ENCODE measurements around the gene ATP5F1B. TPM values are rescaled to one million over a fixed set of nuclear protein-coding genes. Genes with fewer than 3 reads are reported as not detected.

ATP5F1B gene
- total and polyA plus RNA-seq, 2 of the 13 experiments (the other 11 are each of a cell fraction or from before 2014, with no cell fraction given) = 1,051 to 1,180 TPM

DNA sequence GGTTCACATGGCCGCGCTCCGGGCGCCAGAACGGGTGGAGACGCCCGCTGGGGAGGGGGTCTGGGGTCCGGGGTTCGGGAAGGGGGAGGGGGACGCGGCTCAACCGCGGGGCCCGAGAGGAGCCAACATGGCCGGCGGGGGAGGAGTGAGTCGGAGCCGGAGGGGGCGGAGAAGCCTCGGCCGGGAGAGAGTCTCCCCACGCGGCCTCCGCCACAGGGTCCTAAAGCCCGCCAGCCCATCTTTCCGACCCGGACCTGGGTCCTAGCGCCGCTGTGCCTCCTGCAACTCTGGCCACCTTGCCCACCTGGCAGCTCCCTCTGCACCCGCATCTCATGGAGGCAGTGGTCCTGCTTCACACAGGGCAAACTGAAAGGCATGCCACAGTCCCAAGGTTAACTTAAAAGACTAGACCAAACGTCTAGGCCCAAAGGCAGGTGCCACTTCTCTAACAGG is 15.6 kb downstream of the ATP5F1B start, which contains the start of gene BAZ2A (continued):
- peak in 1 of 2 experiments; percentile 86; a peak in 2 of 4 replicates for TF ChIP-seq KLF16 (CRISPR knock-in tag; IDR thresholded peaks at IDR 0.05)
- no peak for TF ChIP-seq ZNF562 (CRISPR knock-in tag; IDR thresholded peaks at IDR 0.05; ENCODE audit: borderline replicate concordance)
- TF ChIP-seq FOXO1 (CRISPR knock-in tag; IDR thresholded peaks at IDR 0.05) = 0 out of 2 replicates have a peak, but pooled peaks have one; percentile 53
- TF ChIP-seq RFX3 (CRISPR knock-in tag; IDR thresholded peaks at IDR 0.05) = no peak
- TF ChIP-seq, protein P1, sequence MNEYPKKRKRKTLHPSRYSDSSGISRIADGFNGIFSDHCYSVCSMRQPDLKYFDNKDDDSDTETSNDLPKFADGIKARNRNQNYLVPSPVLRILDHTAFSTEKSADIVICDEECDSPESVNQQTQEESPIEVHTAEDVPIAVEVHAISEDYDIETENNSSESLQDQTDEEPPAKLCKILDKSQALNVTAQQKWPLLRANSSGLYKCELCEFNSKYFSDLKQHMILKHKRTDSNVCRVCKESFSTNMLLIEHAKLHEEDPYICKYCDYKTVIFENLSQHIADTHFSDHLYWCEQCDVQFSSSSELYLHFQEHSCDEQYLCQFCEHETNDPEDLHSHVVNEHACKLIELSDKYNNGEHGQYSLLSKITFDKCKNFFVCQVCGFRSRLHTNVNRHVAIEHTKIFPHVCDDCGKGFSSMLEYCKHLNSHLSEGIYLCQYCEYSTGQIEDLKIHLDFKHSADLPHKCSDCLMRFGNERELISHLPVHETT (CRISPR knock-in tag; conservative IDR thresholded peaks at IDR 0.05) = 0 out of 2 replicates have a peak, but pooled peaks have one; percentile 59
- peak; percentile 47 for TF ChIP-seq ZNF629 (CRISPR knock-in tag; conservative IDR thresholded peaks at IDR 0.05)
- TF ChIP-seq, protein P2, sequence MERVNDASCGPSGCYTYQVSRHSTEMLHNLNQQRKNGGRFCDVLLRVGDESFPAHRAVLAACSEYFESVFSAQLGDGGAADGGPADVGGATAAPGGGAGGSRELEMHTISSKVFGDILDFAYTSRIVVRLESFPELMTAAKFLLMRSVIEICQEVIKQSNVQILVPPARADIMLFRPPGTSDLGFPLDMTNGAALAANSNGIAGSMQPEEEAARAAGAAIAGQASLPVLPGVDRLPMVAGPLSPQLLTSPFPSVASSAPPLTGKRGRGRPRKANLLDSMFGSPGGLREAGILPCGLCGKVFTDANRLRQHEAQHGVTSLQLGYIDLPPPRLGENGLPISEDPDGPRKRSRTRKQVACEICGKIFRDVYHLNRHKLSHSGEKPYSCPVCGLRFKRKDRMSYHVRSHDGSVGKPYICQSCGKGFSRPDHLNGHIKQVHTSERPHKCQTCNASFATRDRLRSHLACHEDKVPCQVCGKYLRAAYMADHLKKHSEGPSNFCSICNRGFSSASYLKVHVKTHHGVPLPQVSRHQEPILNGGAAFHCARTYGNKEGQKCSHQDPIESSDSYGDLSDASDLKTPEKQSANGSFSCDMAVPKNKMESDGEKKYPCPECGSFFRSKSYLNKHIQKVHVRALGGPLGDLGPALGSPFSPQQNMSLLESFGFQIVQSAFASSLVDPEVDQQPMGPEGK (CRISPR knock-in tag; IDR thresholded peaks at IDR 0.05) = peak; percentile 79
- TF ChIP-seq ZNF678 (CRISPR knock-in tag; IDR thresholded peaks at IDR 0.05) = no peak
- no peak for TF ChIP-seq ZNF776 (CRISPR knock-in tag; IDR thresholded peaks at IDR 0.05)
- TF ChIP-seq ZNF619 (CRISPR knock-in tag; IDR thresholded peaks at IDR 0.05) = no peak
- peak; percentile 58; the same call in 1 of the 2 replicates for TF ChIP-seq ZNF12 (CRISPR knock-in tag; IDR thresholded peaks at IDR 0.05)
- TF ChIP-seq ZSCAN30 (CRISPR knock-in tag; IDR thresholded peaks at IDR 0.05) = no peak
- TF ChIP-seq NRL (CRISPR knock-in tag; IDR thresholded peaks at IDR 0.05; ENCODE audit: borderline replicate concordance) = no peak
- TF ChIP-seq, protein P3, sequence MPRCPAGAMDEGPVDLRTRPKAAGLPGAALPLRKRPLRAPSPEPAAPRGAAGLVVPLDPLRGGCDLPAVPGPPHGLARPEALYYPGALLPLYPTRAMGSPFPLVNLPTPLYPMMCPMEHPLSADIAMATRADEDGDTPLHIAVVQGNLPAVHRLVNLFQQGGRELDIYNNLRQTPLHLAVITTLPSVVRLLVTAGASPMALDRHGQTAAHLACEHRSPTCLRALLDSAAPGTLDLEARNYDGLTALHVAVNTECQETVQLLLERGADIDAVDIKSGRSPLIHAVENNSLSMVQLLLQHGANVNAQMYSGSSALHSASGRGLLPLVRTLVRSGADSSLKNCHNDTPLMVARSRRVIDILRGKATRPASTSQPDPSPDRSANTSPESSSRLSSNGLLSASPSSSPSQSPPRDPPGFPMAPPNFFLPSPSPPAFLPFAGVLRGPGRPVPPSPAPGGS (CRISPR knock-in tag; IDR thresholded peaks at IDR 0.05) = 0 out of 2 replicates have a peak, but pooled peaks have one; percentile 16
- TF ChIP-seq, protein P4, sequence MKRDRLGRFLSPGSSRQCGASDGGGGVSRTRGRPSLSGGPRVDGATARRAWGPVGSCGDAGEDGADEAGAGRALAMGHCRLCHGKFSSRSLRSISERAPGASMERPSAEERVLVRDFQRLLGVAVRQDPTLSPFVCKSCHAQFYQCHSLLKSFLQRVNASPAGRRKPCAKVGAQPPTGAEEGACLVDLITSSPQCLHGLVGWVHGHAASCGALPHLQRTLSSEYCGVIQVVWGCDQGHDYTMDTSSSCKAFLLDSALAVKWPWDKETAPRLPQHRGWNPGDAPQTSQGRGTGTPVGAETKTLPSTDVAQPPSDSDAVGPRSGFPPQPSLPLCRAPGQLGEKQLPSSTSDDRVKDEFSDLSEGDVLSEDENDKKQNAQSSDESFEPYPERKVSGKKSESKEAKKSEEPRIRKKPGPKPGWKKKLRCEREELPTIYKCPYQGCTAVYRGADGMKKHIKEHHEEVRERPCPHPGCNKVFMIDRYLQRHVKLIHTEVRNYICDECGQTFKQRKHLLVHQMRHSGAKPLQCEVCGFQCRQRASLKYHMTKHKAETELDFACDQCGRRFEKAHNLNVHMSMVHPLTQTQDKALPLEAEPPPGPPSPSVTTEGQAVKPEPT (CRISPR knock-in tag; IDR thresholded peaks at IDR 0.05; ENCODE audit: low read depth) = no peak
- TF ChIP-seq, protein P5, sequence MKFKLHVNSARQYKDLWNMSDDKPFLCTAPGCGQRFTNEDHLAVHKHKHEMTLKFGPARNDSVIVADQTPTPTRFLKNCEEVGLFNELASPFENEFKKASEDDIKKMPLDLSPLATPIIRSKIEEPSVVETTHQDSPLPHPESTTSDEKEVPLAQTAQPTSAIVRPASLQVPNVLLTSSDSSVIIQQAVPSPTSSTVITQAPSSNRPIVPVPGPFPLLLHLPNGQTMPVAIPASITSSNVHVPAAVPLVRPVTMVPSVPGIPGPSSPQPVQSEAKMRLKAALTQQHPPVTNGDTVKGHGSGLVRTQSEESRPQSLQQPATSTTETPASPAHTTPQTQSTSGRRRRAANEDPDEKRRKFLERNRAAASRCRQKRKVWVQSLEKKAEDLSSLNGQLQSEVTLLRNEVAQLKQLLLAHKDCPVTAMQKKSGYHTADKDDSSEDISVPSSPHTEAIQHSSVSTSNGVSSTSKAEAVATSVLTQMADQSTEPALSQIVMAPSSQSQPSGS (CRISPR knock-in tag; IDR thresholded peaks at IDR 0.05) = peak; percentile 72
- TF ChIP-seq ZNF703 (CRISPR knock-in tag; IDR thresholded peaks at IDR 0.05; ENCODE audit: borderline replicate concordance) = no peak

All from HepG2 (cell line).